ENCODE measurements around the gene SYNGR3.

GRCh38 chr16:2037647-2038381, 48.0 kb downstream of the SYNGR3 start:
- no peak for TF ChIP-seq CTCF (IDR thresholded peaks at IDR 0.05)
- no peak for TF ChIP-seq POLR2A (IDR thresholded peaks at IDR 0.05)

All from adrenal gland (tissue), 5 donors.